A549 (cell line): ENCODE results near the gene SIRT1. TPM values are rescaled to one million over a fixed set of nuclear protein-coding genes. Genes with fewer than 3 reads are reported as not detected.

ENCODE experiments used
- ATAC-seq, 2 experiments: fragments of 200-7000 bp in 1 of 2; fragments of >200 bp in 1 of 2; cut with Nextera tagmentation in 1 of 2; cut with Tn5 transposase in 1 of 2; 3 replicates each; pipeline versions ENCODE4 v1.8.0 to v1.9.1; 2018 to 2020; ENCODE audit warnings: mild to moderate bottlenecking in 1 of 2, moderate library complexity in 1 of 2
- CTCF ChIA-PET: fragments of 300-600 bp; sonication (Branson Sonifier 250); formaldehyde crosslinking; extraction: SDS; loops from one replicate; lab custom pipeline; 2021; ENCODE audit warnings: antibody characterized with exemption, inconsistent platforms; lab: Yijun Ruan, JAX
- POLR2A ChIA-PET: fragments of 350-600 bp; formaldehyde crosslinking; extraction: SDS; loops from one replicate; lab custom pipeline; 2021; ENCODE audit warnings: antibody characterized with exemption, inconsistent platforms; lab: Yijun Ruan, JAX
- DNase-seq, 2 experiments: peaks; one replicate each; pipeline versions ENCODE4 v3.0.0 to v3.0.0-alpha.2; 2011 to 2016; ENCODE audit warnings: low read depth in 1 of 2, low spot score in 1 of 2
- FAIRE-seq: peaks from 2 replicates; lab custom pipeline; 2011; peaks lifted over from hg19 to GRCh38; lab: Jason Lieb, UNC
- H3K27ac ChIP-seq, 2 experiments: fragments of >200 bp; sonication (Bioruptor Twin); formaldehyde crosslinking; 3 replicates each; pipeline ENCODE4 v1.5.1; 2016 to 2017
- H3K4me1 ChIP-seq: fragments of >200 bp; sonication (Bioruptor Twin); formaldehyde crosslinking; 3 replicates; pipeline ENCODE4 v1.6.1; 2016
- H3K4me2 ChIP-seq: fragments of >200 bp; sonication (Bioruptor Twin); formaldehyde crosslinking; 3 replicates; pipeline ENCODE4 v1.6.1; 2016
- H3K4me3 ChIP-seq: fragments of >200 bp; sonication (Bioruptor Twin); formaldehyde crosslinking; 3 replicates; pipeline ENCODE4 v1.5.1; 2016
- H3K9me3 ChIP-seq: fragments of >200 bp; sonication (Bioruptor Twin); formaldehyde crosslinking; 3 replicates; pipeline ENCODE4 v1.6.1; 2016
- BCL3 ChIP-seq: fragments of >200 bp; sonication (Bioruptor Twin); formaldehyde crosslinking; IDR thresholded peaks from 3 replicates; pipeline ENCODE4 v1.6.1; 2016
- CHD4 ChIP-seq: fragments of 200-600 bp; sonication (generic); IDR thresholded peaks from 2 replicates; pipeline ENCODE4 v1.6.1; 2016; ENCODE audit warnings: antibody characterized with exemption, mild to moderate bottlenecking, borderline replicate concordance
- CTCF ChIP-seq: fragments of >200 bp; sonication (Bioruptor Twin); formaldehyde crosslinking; IDR thresholded peaks from 3 replicates; pipeline ENCODE4 v1.5.1; 2016
- EHF ChIP-seq: fragments of 250-450 bp; sonication (Bioruptor Pico); IDR thresholded peaks from 2 replicates; pipeline ENCODE4 v1.5.0; 2020; ENCODE audit warnings: mild to moderate bottlenecking
- EP300 ChIP-seq, 2 experiments: fragments of >200 bp; sonication (Bioruptor Twin); formaldehyde crosslinking; IDR thresholded peaks; 2 replicates in 1 of 2; 3 replicates in 1 of 2; pipeline ENCODE4 v1.6.1; 2016 to 2017
- FOSL2 ChIP-seq, 2 experiments: fragments of 450-650 bp in 1 of 2; fragments of >200 bp in 1 of 2; sonication (Bioruptor Twin) in 1 of 2; formaldehyde crosslinking; IDR thresholded peaks; 2 replicates each; pipeline versions ENCODE4 v1.5.0 to v1.6.1; 2016 to 2020; ENCODE audit warnings: mild to moderate bottlenecking in 1 of 2, moderate library complexity in 1 of 2
- FOXS1 ChIP-seq: fragments of 250-450 bp; sonication (Bioruptor Pico); IDR thresholded peaks from 2 replicates; pipeline ENCODE4 v1.5.0; 2020; ENCODE audit warnings: mild to moderate bottlenecking, moderate library complexity
- HOXA7 ChIP-seq: fragments of 250-450 bp; sonication (Bioruptor Pico); IDR thresholded peaks from 2 replicates; pipeline ENCODE4 v1.5.0; 2020; ENCODE audit warnings: mild to moderate bottlenecking, moderate library complexity
- HOXB13 ChIP-seq: fragments of 250-450 bp; sonication (Bioruptor Pico); IDR thresholded peaks from 2 replicates; pipeline ENCODE4 v1.5.0; 2020; ENCODE audit warnings: low read depth, mild to moderate bottlenecking, moderate library complexity
- HOXB5 ChIP-seq: fragments of 250-450 bp; sonication (Bioruptor Pico); IDR thresholded peaks from 2 replicates; pipeline ENCODE4 v1.5.0; 2020; ENCODE audit warnings: mild to moderate bottlenecking, moderate library complexity
- JUN ChIP-seq, 2 experiments: fragments of >200 bp; sonication (Bioruptor Twin); formaldehyde crosslinking; IDR thresholded peaks; 2 replicates in 1 of 2; 3 replicates in 1 of 2; pipeline ENCODE4 v1.6.1; 2016 to 2017
- MAFK ChIP-seq: fragments of 450-650 bp; IDR thresholded peaks from 2 replicates; pipeline ENCODE4 v1.6.1; 2014; ENCODE audit not compliant: partially characterized antibody
- MYC ChIP-seq: IDR thresholded peaks from 2 replicates; pipeline ENCODE4 v1.6.1; 2012; ENCODE audit warnings: mild to moderate bottlenecking, inconsistent platforms, low read length, improper control_type of control experiment, borderline replicate concordance
- NR3C1 ChIP-seq: fragments of >200 bp; sonication (Bioruptor Twin); formaldehyde crosslinking; IDR thresholded peaks from 3 replicates; pipeline ENCODE4 v1.6.1; 2017
- RAD21 ChIP-seq, 2 experiments: fragments of >200 bp in 1 of 2; sonication (Bioruptor Twin) in 1 of 2; formaldehyde crosslinking in 1 of 2; IDR thresholded peaks in 1 of 2; conservative IDR thresholded peaks in 1 of 2; 2 replicates in 1 of 2; 3 replicates in 1 of 2; pipeline ENCODE4 v1.6.1; 2012 to 2018; ENCODE audit warnings: inconsistent platforms in 1 of 2
- RNF2 ChIP-seq: fragments of 200-600 bp; sonication (generic); IDR thresholded peaks from 2 replicates; pipeline ENCODE4 v1.6.1; 2016; ENCODE audit warnings: low read depth, mild to moderate bottlenecking, antibody characterized with exemption, moderate library complexity, borderline replicate concordance
- SREBF2 ChIP-seq: fragments of 450-650 bp; IDR thresholded peaks from 2 replicates; pipeline ENCODE4 v1.6.1; 2014; ENCODE audit warnings: mild to moderate bottlenecking, moderate library complexity
- TFCP2L1 ChIP-seq: fragments of 250-450 bp; sonication (Bioruptor Pico); IDR thresholded peaks from 2 replicates; pipeline ENCODE4 v1.5.0; 2021; ENCODE audit warnings: mild to moderate bottlenecking
- ZNF302 ChIP-seq: fragments of 250-450 bp; sonication (Bioruptor Pico); IDR thresholded peaks from 2 replicates; pipeline ENCODE4 v1.9.0; 2021; ENCODE audit warnings: inconsistent platforms, mild to moderate bottlenecking, moderate library complexity
- ZSCAN20 ChIP-seq: fragments of 250-450 bp; sonication (Bioruptor Pico); IDR thresholded peaks from 2 replicates; pipeline ENCODE4 v1.8.0; 2022; ENCODE audit warnings: mild to moderate bottlenecking, moderate library complexity
- whole genome bisulfite sequencing: methylation state at CpG from one replicate; pipeline ENCODE4 v1.1.6; 2017; ENCODE audit errors: missing lambda C conversion rate; 5-methylcytosine and 5-hydroxymethylcytosine counted together
- polyA plus RNA-seq, 4 experiments: library from polyadenylated mRNA; depleted of rRNA in 3 of 4; stranded (reverse); fragments of >200 nt; fragmentation: RNase III in 1 of 4; extraction: RNeasy Plus Mini Kit Qiagen cat#74134 plus additional on column Dnase treatment in 1 of 4; gene quantifications; 2 replicates in 3 of 4; 3 replicates in 1 of 4; pipeline ENCODE4 v1.2.3, GENCODE V29; 2011 to 2017
- TF ChIP-seq, protein P1 (sequence below): fragments of 250-450 bp; sonication (Bioruptor Pico); IDR thresholded peaks from 2 replicates; pipeline ENCODE4 v1.5.0; 2020; ENCODE audit warnings: low read depth, mild to moderate bottlenecking, moderate library complexity
- TF ChIP-seq, protein P2 (sequence below): fragments of >200 bp; sonication (Bioruptor Twin); formaldehyde crosslinking; IDR thresholded peaks from 2 replicates; pipeline ENCODE4 v1.6.1; 2016
- TF ChIP-seq, protein P3 (sequence below): fragments of 150-350 bp; IDR thresholded peaks from 2 replicates; pipeline ENCODE4 v1.6.1; 2014; ENCODE audit warnings: low read depth, mild to moderate bottlenecking, low read length

Gene SIRT1
- polyA plus RNA-seq, 2 of the 4 experiments (the other 2 are of a cell fraction), result 16.2 to 34.8 TPM

DNA sequence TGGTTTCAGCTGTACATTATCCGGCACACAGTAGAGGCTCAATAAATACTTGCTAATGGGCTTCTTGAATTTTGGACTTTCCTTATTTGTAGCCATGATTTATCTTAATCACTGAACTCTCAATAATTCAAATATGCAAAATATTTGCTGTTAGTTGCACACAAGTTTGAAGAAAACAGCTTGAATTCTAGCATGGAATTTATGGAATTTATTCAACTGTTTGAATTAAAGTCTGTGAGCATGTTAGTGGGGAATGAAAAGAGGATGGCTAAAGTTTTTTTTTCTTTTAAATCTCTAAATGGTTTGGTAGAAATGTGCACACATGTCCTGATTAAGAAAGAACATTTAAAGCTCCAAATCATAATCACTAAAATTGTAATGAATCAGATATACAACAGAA, 42.5 kb downstream of the SIRT1 start:
- no peak for TF ChIP-seq HOXB13 (CRISPR knock-in tag)
- TF ChIP-seq, protein P1, sequence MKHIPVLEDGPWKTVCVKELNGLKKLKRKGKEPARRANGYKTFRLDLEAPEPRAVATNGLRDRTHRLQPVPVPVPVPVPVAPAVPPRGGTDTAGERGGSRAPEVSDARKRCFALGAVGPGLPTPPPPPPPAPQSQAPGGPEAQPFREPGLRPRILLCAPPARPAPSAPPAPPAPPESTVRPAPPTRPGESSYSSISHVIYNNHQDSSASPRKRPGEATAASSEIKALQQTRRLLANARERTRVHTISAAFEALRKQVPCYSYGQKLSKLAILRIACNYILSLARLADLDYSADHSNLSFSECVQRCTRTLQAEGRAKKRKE (CRISPR knock-in tag), result no peak
- H3K9me3 ChIP-seq, result no peaks in the 10 kb centered on the region
- CTCF ChIA-PET, result interaction anchor here (1.1 to 1.7 kb wide), 3 partner anchors 17 to 282 kb away, joined by 3 to 4 read pairs (median 3); no protein-coding TSS in a partner anchor
- no peak for FAIRE-seq
- no peak overlapping the region for H3K27ac ChIP-seq
- no peak for DNase-seq
- no peak for ATAC-seq
- no peak overlapping the region for H3K4me3 ChIP-seq
- no peaks in the 10 kb centered on the region for H3K4me1 ChIP-seq
- POLR2A ChIA-PET, result no interaction called here
- no peak overlapping the region for H3K4me2 ChIP-seq
- WGBS, result 100% methylated on average over 1 of the region's 1 CpG

- CTCF ChIA-PET, result interaction anchor here (0.5 to 1.2 kb wide), 2 partner anchors 78 to 421 kb away, joined by 3 read pairs; no protein-coding TSS in a partner anchor
- TF ChIP-seq EP300 (IDR thresholded peaks at IDR 0.05) (no peak), NR3C1 (no peak)
- WGBS, result 87% methylated on average over 2 of the region's 2 CpGs
- DNase-seq (no peak), ATAC-seq (no peak), FAIRE-seq (peak; percentile 7)
- no peaks in the 10 kb centered on the region for H3K4me1 ChIP-seq
- H3K4me2 ChIP-seq, result no peak overlapping the region
- no peak overlapping the region for H3K4me3 ChIP-seq
- H3K27ac ChIP-seq, result no peak overlapping the region
- H3K9me3 ChIP-seq, result no peaks in the 10 kb centered on the region
- POLR2A ChIA-PET, result no interaction called here
Measured at GRCh38 chr10:67933199-67933598, 48.7 kb downstream of the SIRT1 start.

GRCh38 chr10:67934336-67934735, 49.9 kb downstream of the SIRT1 start:
- POLR2A ChIA-PET, result no interaction called here
- Histone ChIP-seq H3K9me3 (no peaks in the 10 kb centered on the region), H3K4me1 (no peaks in the 10 kb centered on the region), H3K4me2 (no peak overlapping the region), H3K27ac (no peak overlapping the region), H3K4me3 (no peak overlapping the region)
- FAIRE-seq (no peak), ATAC-seq (no peak), DNase-seq (no peak)
- CTCF ChIA-PET, result interaction anchor here (0.7 to 1.2 kb wide), 2 partner anchors 39 to 79 kb away, joined by 3 read pairs; no protein-coding TSS in a partner anchor
- no peak for TF ChIP-seq MYC
- TF ChIP-seq, protein P2, sequence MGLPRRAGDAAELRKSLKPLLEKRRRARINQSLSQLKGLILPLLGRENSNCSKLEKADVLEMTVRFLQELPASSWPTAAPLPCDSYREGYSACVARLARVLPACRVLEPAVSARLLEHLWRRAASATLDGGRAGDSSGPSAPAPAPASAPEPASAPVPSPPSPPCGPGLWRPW, result no peak
- no peak for TF ChIP-seq ZSCAN20 (CRISPR knock-in tag)
- TF ChIP-seq JUN (IDR thresholded peaks at IDR 0.05), result no peak
- TF ChIP-seq RAD21 (conservative IDR thresholded peaks at IDR 0.05 in 1 of 2, IDR thresholded peaks at IDR 0.05 in 1 of 2), result no peak
- TF ChIP-seq EP300 (IDR thresholded peaks at IDR 0.05), result no peak
- TF ChIP-seq RNF2, result no peak
- no peak for TF ChIP-seq SREBF2
- TF ChIP-seq, protein P3, sequence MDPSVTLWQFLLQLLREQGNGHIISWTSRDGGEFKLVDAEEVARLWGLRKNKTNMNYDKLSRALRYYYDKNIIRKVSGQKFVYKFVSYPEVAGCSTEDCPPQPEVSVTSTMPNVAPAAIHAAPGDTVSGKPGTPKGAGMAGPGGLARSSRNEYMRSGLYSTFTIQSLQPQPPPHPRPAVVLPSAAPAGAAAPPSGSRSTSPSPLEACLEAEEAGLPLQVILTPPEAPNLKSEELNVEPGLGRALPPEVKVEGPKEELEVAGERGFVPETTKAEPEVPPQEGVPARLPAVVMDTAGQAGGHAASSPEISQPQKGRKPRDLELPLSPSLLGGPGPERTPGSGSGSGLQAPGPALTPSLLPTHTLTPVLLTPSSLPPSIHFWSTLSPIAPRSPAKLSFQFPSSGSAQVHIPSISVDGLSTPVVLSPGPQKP, result no peak
- TF ChIP-seq CTCF, result no peak
- no peak for TF ChIP-seq FOXS1 (CRISPR knock-in tag)
- 96% methylated on average over 1 of the region's 1 CpG for WGBS

GRCh38 chr10:67935223-67935622, 50.8 kb downstream of the SIRT1 start:
- no peak overlapping the region for H3K4me3 ChIP-seq
- H3K27ac ChIP-seq, result no peak overlapping the region
- no peak overlapping the region for H3K4me2 ChIP-seq
- FAIRE-seq, result no peak
- no peaks in the 10 kb centered on the region for H3K4me1 ChIP-seq
- ChIA-PET CTCF (no interaction called here), POLR2A (no interaction called here)
- no peak for DNase-seq
- no peak for ATAC-seq
- WGBS, result 92% methylated on average over 9 of the region's 9 CpGs
- no peaks in the 10 kb centered on the region for H3K9me3 ChIP-seq
- TF ChIP-seq FOSL2 (IDR thresholded peaks at IDR 0.05), result no peak
- TF ChIP-seq FOSL2 (CRISPR knock-in tag; IDR thresholded peaks at IDR 0.05), result no peak
- no peak for TF ChIP-seq MAFK
- TF ChIP-seq HOXB5 (CRISPR knock-in tag), result no peak
- TF ChIP-seq EHF (CRISPR knock-in tag), result no peak
- TF ChIP-seq, protein P2, result no peak
- no peak for TF ChIP-seq CHD4
- TF ChIP-seq TFCP2L1 (CRISPR knock-in tag), result no peak
- TF ChIP-seq BCL3, result no peak
- TF ChIP-seq, protein P3, result no peak
- TF ChIP-seq HOXA7 (CRISPR knock-in tag), result no peak
- no peak for TF ChIP-seq EP300 (IDR thresholded peaks at IDR 0.05)
- TF ChIP-seq ZNF302 (CRISPR knock-in tag), result no peak
